ENCODE data around the gene CLSTN2. TPM values are rescaled to one million over a fixed set of nuclear protein-coding genes. Genes with fewer than 3 reads are reported as not detected.
A peak's percentile ranks its signal among the peaks of the same experiment; 100 is the strongest.

Gene CLSTN2
- total RNA-seq, 1 donor from 2014 or later: 9.7 TPM

- no peak for TF ChIP-seq CTCF (conservative IDR thresholded peaks at IDR 0.05; ENCODE audit: low read depth, low read length)
- no peak overlapping the region for H3K4me3 ChIP-seq (ENCODE audit: low read depth, low read length)
- no peak for DNase-seq (ENCODE audit: low read depth)
Observed at GRCh38 chr3:140355481-140355880, 420.5 kb downstream of the CLSTN2 start.

- DNase-seq (ENCODE audit: low read depth): peak; percentile 49
- no peak for TF ChIP-seq CTCF (conservative IDR thresholded peaks at IDR 0.05; ENCODE audit: low read depth, low read length)
- no peak overlapping the region for H3K4me3 ChIP-seq (ENCODE audit: low read depth, low read length)
Observed at GRCh38 chr3:140358686-140359085, 423.7 kb downstream of the CLSTN2 start.

- H3K4me3 ChIP-seq (ENCODE audit: low read depth, low read length): no peak overlapping the region
- DNase-seq (ENCODE audit: low read depth): no peak
- TF ChIP-seq CTCF (conservative IDR thresholded peaks at IDR 0.05; ENCODE audit: low read depth, low read length): no peak
Observed at GRCh38 chr3:140359233-140359995, 424.4 kb downstream of the CLSTN2 start.

GRCh38 chr3:140360332-140360731, 425.3 kb downstream of the CLSTN2 start:
- DNase-seq (ENCODE audit: low read depth): no peak
- peak; percentile 24 for TF ChIP-seq CTCF (conservative IDR thresholded peaks at IDR 0.05; ENCODE audit: low read depth, low read length)
- H3K4me3 ChIP-seq (ENCODE audit: low read depth, low read length): no peak overlapping the region

- DNase-seq (ENCODE audit: low read depth): peak; percentile 16
- TF ChIP-seq CTCF (conservative IDR thresholded peaks at IDR 0.05; ENCODE audit: low read depth, low read length): no peak
- H3K4me3 ChIP-seq (ENCODE audit: low read depth, low read length): no peak overlapping the region
Observed at GRCh38 chr3:140363801-140364200, 428.8 kb downstream of the CLSTN2 start.

- TF ChIP-seq CTCF (conservative IDR thresholded peaks at IDR 0.05; ENCODE audit: low read depth, low read length): no peak
- no peak overlapping the region for H3K4me3 ChIP-seq (ENCODE audit: low read depth, low read length)
- DNase-seq (ENCODE audit: low read depth): no peak
Observed at GRCh38 chr3:140365872-140366697, 431.1 kb downstream of the CLSTN2 start.
